Measurements from ENCODE around the gene KRT83.

Gene KRT83

GRCh38 chr12:52267266-52267665 is 53.9 kb downstream of the KRT83 start:
- no peak for DNase-seq (ENCODE audit: low read depth in 2 of 3, low spot score in 1 of 3)

GRCh38 chr12:52266514-52266913 is 54.7 kb downstream of the KRT83 start:
- no peak for DNase-seq (ENCODE audit: low read depth in 2 of 3, low spot score in 1 of 3)

GRCh38 chr12:52264435-52264825 is 56.8 kb downstream of the KRT83 start:
- DNase-seq (ENCODE audit: low read depth in 2 of 3, low spot score in 1 of 3): no peak
